Loucy (cell line): ENCODE measurements around the gene ARHGEF26.

Source experiments
- CTCF ChIP-seq: fragments of 200-600 bp; sonication (generic); conservative IDR thresholded peaks from 2 replicates; pipeline ENCODE4 v1.5.1; 2014; ENCODE audit warnings: mild to moderate bottlenecking, antibody characterized with exemption, low read length
- EZH2phosphoT487 ChIP-seq: fragments of 200-600 bp; IDR thresholded peaks from 2 replicates; pipeline ENCODE4 v1.6.1; 2018; ENCODE audit warnings: antibody characterized with exemption, mild to moderate bottlenecking, moderate library complexity, borderline replicate concordance

DNA sequence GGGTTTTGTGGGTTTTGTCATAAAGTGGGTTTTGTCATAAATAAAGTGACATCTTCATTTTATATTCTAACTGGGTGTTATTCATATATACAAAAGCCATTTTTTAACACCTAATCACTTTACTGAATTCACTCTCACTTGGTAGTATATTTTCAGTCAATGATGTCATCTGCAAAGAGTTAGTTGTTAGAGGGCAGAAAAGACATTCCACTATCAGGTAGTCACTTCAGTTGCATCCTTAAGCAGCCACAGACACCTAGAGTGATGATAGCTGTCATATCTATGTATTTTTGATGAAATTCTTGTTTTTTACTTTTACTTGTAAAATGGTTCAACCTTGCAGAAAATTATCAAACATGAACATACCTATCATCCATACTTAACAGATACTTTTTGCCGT lies 114.1 kb downstream of the ARHGEF26 start:
- TF ChIP-seq CTCF, result no peak
- TF ChIP-seq EZH2phosphoT487, result no peak
